CD1c-positive myeloid dendritic cell (primary cell): ENCODE measurements around the gene EBF3.

ENCODE experiments used
- DNase-seq: peaks from one replicate; pipeline ENCODE4 v3.0.0-alpha.2; 2016; ENCODE audit errors: extremely low spot score

The EBF3 gene

GRCh38 chr10:129963641-129964501 is at the start of gene EBF3:
EBF3 (minus strand) TSS chr10:129964274; CDS start chr10:129963768, 506 bp downstream.
- DNase-seq, result peak; percentile 33

- DNase-seq, result no peak
Measured at GRCh38 chr10:130013335-130014262, 49.5 kb upstream of the EBF3 start.

- DNase-seq, result no peak
Measured at GRCh38 chr10:130012129-130012528, 48.1 kb upstream of the EBF3 start.

GRCh38 chr10:130010653-130011052 is 46.6 kb upstream of the EBF3 start:
- no peak for DNase-seq

- no peak for DNase-seq
Measured at GRCh38 chr10:130009228-130009627, 45.2 kb upstream of the EBF3 start.

- DNase-seq, result no peak
Measured at GRCh38 chr10:130003787-130004613, 39.9 kb upstream of the EBF3 start.

GRCh38 chr10:130003166-130003565 is 39.1 kb upstream of the EBF3 start:
- DNase-seq, result no peak

- DNase-seq, result no peak
Measured at GRCh38 chr10:130002606-130003005, 38.5 kb upstream of the EBF3 start.

GRCh38 chr10:130000918-130001317 is 36.8 kb upstream of the EBF3 start:
- DNase-seq, result no peak

- no peak for DNase-seq
Measured at GRCh38 chr10:129999140-129999539, 35.1 kb upstream of the EBF3 start.

GRCh38 chr10:129993621-129994020 is 29.5 kb upstream of the EBF3 start:
- no peak for DNase-seq

- no peak for DNase-seq
Measured at GRCh38 chr10:129992356-129992755, 28.3 kb upstream of the EBF3 start.

GRCh38 chr10:129982825-129983224 is 18.8 kb upstream of the EBF3 start:
- DNase-seq, result no peak

- no peak for DNase-seq
Measured at GRCh38 chr10:129978980-129979379, 14.9 kb upstream of the EBF3 start.

GRCh38 chr10:129978322-129978721 is 14.2 kb upstream of the EBF3 start:
- no peak for DNase-seq

- DNase-seq, result no peak
Measured at GRCh38 chr10:129977794-129978193, 13.7 kb upstream of the EBF3 start.

GRCh38 chr10:129973674-129974059 is 9.6 kb upstream of the EBF3 start:
- DNase-seq, result no peak

- no peak for DNase-seq
Measured at GRCh38 chr10:129972966-129973673, 9.0 kb upstream of the EBF3 start.

- DNase-seq, result no peak
Measured at GRCh38 chr10:129972145-129972965, 8.3 kb upstream of the EBF3 start.
